ENCODE measurements around the gene WDR82. TPM values are rescaled to one million over a fixed set of nuclear protein-coding genes. Genes with fewer than 3 reads are reported as not detected.
"Not testable (repeated sequence)": the region's sequence is repeated elsewhere in the genome, so short reads cannot be mapped to it uniquely, and the experiment has no call there.

WDR82 gene
- total RNA-seq, 2 experiments from 2014 or later, result 131 TPM

DNA sequence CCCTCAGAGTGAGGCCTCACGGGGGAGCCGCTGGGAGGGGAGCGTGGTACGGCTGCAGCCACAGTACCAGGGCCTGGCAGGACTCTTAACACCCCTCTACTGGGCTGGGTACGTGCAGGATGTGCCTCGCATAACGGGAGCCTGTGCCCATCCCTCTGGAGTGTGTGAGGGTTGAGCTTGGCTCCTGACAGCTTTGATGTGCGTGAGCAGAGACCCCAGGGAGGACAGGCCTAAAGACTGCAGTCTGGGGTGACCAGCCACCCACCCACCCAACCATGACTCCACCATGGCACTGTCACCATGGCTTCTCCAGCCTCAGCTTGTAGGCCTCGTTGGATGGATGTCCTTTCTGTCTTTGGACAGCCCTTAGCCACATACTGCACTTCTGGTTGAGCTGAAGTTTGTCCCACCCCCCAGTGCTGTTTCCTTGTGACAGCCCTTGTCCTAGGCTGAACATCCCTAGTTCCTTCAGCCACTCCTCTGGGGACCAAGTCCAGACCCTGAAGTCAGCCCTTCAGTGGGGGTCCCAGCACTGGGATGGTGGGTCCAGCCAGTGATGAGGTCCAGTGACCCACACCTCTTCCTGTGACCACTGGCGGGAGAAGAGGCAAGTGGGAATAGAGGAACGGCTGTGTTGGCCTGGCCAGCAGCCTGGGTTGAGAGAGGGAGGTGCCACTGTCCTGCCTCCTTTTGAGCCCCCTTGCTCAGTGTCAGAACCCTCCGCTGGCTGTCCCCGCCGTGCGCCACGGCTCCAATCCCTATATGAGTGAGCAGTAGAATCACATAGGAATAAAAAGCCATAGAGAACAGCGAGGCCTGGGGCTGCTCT lies 15.3 kb upstream of the WDR82 start:
- Mint-ChIP-seq H3K9me3 (ENCODE audit: insufficient read depth) (no peaks in the 10 kb centered on the region), H3K27me3 (ENCODE audit: low read depth) (no peaks in the 10 kb centered on the region), H3K4me1 (ENCODE audit: low read depth) (peaks cover 26% of the 10 kb centered on the region), H3K27ac (no peak overlapping the region), H3K4me3 (no peak overlapping the region), H3K36me3 (ENCODE audit: low read depth) (peaks cover 12% of the 10 kb centered on the region)
- ChIA-PET POLR2A (no interaction called here), CTCF (interaction anchor here (7.9 kb wide), 1 partner anchor 45 kb away, joined by 102 read pairs; no protein-coding TSS in a partner anchor)
- DNase-seq (no peak), ATAC-seq (no peak)

DNA sequence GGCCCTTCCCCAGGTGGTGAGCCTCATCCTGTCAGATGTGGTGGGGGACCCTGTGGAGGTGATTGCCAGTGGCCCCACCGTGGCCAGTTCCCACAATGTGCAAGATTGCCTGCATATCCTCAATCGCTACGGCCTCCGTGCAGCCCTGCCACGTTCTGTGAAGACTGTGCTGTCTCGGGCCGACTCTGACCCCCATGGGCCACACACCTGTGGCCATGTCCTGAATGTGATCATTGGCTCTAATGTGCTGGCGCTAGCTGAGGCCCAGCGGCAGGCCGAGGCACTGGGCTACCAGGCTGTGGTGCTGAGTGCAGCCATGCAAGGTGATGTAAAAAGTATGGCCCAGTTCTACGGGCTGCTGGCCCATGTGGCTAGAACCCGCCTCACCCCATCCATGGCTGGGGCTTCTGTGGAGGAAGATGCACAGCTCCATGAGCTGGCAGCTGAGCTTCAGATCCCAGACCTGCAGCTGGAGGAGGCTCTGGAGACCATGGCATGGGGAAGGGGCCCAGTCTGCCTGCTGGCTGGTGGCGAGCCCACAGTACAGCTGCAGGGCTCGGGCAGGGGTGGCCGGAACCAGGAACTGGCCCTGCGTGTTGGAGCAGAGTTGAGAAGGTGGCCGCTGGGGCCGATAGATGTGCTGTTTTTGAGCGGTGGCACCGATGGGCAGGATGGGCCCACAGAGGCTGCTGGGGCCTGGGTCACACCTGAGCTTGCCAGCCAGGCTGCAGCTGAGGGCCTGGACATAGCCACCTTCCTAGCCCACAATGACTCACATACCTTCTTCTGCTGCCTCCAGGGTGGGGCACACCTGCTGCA lies 14.0 kb upstream of the WDR82 start:
- DNase-seq (no peak), ATAC-seq (no peak)
- Mint-ChIP-seq H3K4me1 (ENCODE audit: low read depth) (peaks cover 29% of the 10 kb centered on the region), H3K27ac (peak overlapping the region; percentile 78), H3K4me3 (no peak overlapping the region), H3K9me3 (ENCODE audit: insufficient read depth) (no peaks in the 10 kb centered on the region), H3K36me3 (ENCODE audit: low read depth) (peaks cover 12% of the 10 kb centered on the region), H3K27me3 (ENCODE audit: low read depth) (no peaks in the 10 kb centered on the region)
- ChIA-PET POLR2A (interaction anchor here (0.6 kb wide), 1 partner anchor 9 kb away, joined by 4 read pairs; no protein-coding TSS in a partner anchor), CTCF (interaction anchor here (0.8 to 7.9 kb wide), 11 partner anchors 9 to 93 kb away, joined by 3 to 102 read pairs (median 3); partner anchors contain the start of gene WDR82)

DNA sequence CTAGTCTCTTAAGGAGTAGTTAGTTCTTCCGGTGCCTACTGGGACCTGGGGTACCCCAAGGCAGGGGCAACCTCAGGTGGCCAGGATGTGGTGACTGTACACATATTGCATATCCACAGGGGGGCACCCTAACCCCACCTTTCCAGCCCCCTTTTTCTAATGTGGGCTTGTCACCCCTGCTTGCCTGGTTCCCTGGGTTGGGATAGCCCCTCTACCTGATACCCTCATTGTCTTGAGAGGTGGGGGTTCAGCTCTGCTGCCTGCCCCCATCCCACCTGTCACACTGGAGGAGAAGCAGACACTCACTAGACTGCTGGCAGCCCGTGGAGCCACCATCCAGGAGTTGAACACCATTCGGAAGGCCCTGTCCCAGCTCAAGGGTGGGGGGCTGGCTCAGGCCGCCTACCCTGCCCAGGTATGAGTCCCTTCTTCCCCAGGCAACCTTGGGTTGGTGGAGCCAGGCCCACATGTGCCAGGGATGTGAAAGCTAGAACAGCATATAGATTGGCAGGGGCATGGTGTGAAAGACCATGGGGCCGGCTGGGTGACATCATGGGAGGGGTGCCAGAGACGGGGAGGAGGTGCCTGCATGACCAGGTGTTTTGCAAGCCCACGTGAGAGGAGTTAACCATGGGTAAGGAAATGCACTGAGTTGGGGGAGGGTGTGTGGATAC lies 13.2 kb upstream of the WDR82 start:
- no peaks in the 10 kb centered on the region for H3K9me3 Mint-ChIP-seq (ENCODE audit: insufficient read depth)
- H3K36me3 Mint-ChIP-seq (ENCODE audit: low read depth), result peaks cover 17% of the 10 kb centered on the region
- H3K4me3 Mint-ChIP-seq, result no peak overlapping the region
- DNase-seq, result peak; percentile 70
- ChIA-PET POLR2A (interaction anchor here (0.6 kb wide), 1 partner anchor 10 kb away, joined by 4 read pairs; no protein-coding TSS in a partner anchor), CTCF (interaction anchor here (0.6 to 7.9 kb wide), 11 partner anchors 8 to 94 kb away, joined by 3 to 102 read pairs (median 3); partner anchors contain the start of gene WDR82)
- no peaks in the 10 kb centered on the region for H3K27me3 Mint-ChIP-seq (ENCODE audit: low read depth)
- peaks cover 34% of the 10 kb centered on the region for H3K4me1 Mint-ChIP-seq (ENCODE audit: low read depth)
- peak; percentile 23 for ATAC-seq
- H3K27ac Mint-ChIP-seq, result peak overlapping the region; percentile 78

DNA sequence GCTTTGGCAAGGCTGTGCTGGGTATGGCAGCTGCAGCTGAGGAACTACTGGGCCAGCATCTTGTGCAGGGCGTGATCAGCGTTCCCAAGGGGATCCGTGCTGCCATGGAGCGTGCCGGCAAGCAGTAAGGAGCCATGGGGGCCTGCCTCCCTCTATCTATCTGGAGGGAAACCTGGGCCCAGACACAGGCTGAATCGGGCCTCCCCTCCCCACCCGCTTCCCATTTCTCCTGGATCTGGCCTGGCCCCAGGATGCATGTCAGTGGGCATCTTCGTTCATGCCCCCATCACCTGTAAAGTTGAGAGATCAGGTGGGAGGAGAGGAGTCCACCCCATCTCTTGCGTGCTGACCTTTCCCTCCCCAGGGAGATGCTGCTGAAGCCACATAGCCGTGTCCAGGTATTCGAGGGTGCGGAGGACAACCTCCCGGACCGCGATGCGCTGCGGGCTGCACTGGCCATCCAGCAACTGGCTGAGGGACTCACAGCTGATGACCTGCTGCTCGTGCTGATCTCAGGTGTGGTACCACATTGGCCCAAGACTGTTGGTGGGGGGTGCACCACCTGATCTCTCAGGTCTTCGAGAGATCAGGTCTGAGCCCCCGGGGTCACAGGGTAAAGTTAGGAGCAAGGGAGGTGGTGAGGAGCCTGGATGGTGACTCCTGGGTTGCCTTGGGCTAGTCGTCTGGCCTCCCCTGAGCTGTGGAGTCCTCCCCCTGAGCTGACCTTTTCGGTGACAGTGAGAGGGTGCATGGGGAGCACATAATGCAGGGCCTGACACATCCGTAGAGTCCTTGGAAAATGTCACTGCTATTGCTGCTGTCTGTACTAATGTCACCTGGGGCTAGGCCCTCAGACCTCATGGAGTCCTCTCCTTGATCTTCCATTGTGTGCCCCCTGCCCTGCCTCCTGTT lies 12.4 kb upstream of the WDR82 start:
- ATAC-seq (no peak), DNase-seq (no peak)
- H3K36me3 Mint-ChIP-seq (ENCODE audit: low read depth), result peaks cover 19% of the 10 kb centered on the region
- no peaks in the 10 kb centered on the region for H3K9me3 Mint-ChIP-seq (ENCODE audit: insufficient read depth)
- no peak overlapping the region for H3K4me3 Mint-ChIP-seq
- H3K4me1 Mint-ChIP-seq (ENCODE audit: low read depth), result peaks cover 37% of the 10 kb centered on the region
- POLR2A ChIA-PET, result interaction anchor here (5.2 to 15.7 kb wide), 2 partner anchors 13 to 44 kb away, joined by 77 to 400 read pairs; partner anchors contain the start of genes PPM1M, TWF2 and WDR82
- H3K27ac Mint-ChIP-seq, result peak overlapping the region; percentile 78
- no peaks in the 10 kb centered on the region for H3K27me3 Mint-ChIP-seq (ENCODE audit: low read depth)
- CTCF ChIA-PET, result interaction anchor here (0.6 to 7.9 kb wide), 14 partner anchors 12 to 155 kb away, joined by 3 to 102 read pairs (median 4); partner anchors contain the start of gene WDR82

DNA sequence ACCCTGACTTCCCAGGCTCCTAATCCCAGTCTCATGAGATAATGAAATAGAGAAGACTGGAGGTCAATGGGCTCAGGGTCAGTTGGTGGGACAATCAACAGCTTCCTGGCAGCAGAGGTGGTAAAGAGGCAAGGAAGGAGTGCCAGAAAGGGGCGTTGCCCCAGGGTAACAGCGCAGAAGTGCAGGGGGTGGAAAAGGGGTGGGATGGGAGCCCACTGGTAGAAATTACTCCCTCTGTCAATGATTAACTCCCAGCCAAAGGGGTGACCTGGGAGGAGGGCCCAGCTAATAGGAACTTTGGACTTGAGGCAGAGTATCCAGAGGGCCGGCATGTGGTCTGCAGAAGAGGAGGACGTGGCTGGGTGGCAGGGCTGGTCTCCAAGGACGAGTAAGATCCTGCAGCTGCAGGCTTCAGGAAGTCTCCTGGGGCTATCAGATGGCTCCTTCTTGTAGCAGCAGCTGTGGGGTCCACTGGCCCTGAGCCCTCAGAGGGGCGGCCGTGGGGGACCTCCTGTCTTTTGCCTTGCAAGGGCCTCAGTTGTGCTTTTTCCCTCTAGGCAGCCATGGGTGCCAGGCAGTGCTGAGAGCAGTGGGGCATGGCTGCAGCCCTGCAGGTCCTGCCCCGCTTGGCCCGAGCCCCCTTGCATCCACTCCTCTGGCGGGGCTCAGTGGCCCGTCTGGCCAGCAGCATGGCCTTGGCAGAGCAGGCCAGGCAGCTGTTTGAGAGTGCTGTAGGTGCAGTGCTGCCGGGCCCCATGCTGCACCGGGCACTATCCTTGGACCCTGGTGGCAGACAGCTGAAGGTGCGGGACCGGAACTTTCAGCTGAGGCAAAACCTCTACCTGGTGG lies 11.5 kb upstream of the WDR82 start:
- no peaks in the 10 kb centered on the region for H3K9me3 Mint-ChIP-seq (ENCODE audit: insufficient read depth)
- peaks cover 23% of the 10 kb centered on the region for H3K36me3 Mint-ChIP-seq (ENCODE audit: low read depth)
- ATAC-seq (no peak), DNase-seq (no peak)
- peaks cover 42% of the 10 kb centered on the region for H3K4me1 Mint-ChIP-seq (ENCODE audit: low read depth)
- H3K4me3 Mint-ChIP-seq, result no peak overlapping the region
- no peak overlapping the region for H3K27ac Mint-ChIP-seq
- CTCF ChIA-PET, result interaction anchor here (0.9 to 7.9 kb wide), 13 partner anchors 11 to 156 kb away, joined by 3 to 102 read pairs (median 5); partner anchors contain the start of genes TWF2 and WDR82
- POLR2A ChIA-PET, result interaction anchor here (1.1 to 15.7 kb wide), 3 partner anchors 12 to 43 kb away, joined by 3 to 400 read pairs (median 77); partner anchors contain the start of genes PPM1M, TWF2 and WDR82
- no peaks in the 10 kb centered on the region for H3K27me3 Mint-ChIP-seq (ENCODE audit: low read depth)

DNA sequence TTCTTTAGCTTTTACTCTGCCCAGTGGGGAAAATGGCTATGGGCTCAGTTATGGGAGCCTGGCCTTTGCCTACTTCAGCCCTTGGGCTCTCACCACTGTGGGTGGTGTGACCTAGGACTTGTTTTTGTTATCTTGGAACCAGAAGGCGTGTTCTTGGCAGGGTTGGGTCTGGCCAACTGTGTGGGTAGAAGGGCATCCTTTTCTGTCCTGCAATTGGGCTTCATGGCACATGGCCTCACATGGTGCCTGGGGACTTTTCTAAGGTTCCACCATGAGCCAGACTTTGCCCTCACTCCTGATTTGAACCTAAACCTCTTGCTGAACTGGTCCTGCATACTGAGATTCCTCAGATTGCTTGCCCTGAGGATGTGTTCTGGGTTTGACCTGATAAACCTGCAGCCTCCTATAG lies 10.9 kb upstream of the WDR82 start:
- ChIA-PET POLR2A (interaction anchor here (1.1 to 15.7 kb wide), 4 partner anchors 11 to 57 kb away, joined by 3 to 400 read pairs (median 44); partner anchors contain the start of genes PPM1M, TWF2 and WDR82), CTCF (interaction anchor here (1.0 to 7.9 kb wide), 13 partner anchors 8 to 158 kb away, joined by 3 to 102 read pairs (median 6); partner anchors contain the start of genes TWF2 and WDR82)
- ATAC-seq, result no peak
- no peaks in the 10 kb centered on the region for H3K9me3 Mint-ChIP-seq (ENCODE audit: insufficient read depth)
- H3K27me3 Mint-ChIP-seq (ENCODE audit: low read depth), result no peaks in the 10 kb centered on the region
- peaks cover 21% of the 10 kb centered on the region for H3K36me3 Mint-ChIP-seq (ENCODE audit: low read depth)
- peak overlapping the region; percentile 100 for H3K4me3 Mint-ChIP-seq
- H3K27ac Mint-ChIP-seq, result peak overlapping the region; percentile 100
- peaks cover 48% of the 10 kb centered on the region for H3K4me1 Mint-ChIP-seq (ENCODE audit: low read depth)
- no peak for DNase-seq

DNA sequence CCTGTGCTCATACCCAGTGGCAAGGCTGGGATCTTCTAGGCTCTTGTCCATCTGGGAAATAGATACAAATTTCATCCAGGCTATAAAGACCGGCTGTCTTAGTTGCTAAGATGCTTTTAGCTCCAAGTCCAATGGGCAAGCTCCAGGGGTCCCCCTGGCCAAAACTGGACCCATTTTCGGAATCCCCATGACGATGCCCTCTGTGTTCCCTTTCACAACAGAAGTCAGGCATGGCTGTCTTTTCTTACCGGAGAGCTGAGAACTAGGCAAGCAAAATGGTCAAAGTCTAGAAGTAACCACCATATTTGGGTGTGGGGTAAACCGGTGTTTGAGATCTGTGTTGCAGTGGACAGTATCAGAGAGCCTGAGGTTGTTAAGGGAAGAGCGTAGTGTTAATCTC lies 10.2 kb upstream of the WDR82 start:
- Mint-ChIP-seq H3K9me3 (ENCODE audit: insufficient read depth) (no peaks in the 10 kb centered on the region), H3K27ac (peak overlapping the region; percentile 100), H3K36me3 (ENCODE audit: low read depth) (peaks cover 21% of the 10 kb centered on the region), H3K4me3 (peak overlapping the region; percentile 100), H3K27me3 (ENCODE audit: low read depth) (no peaks in the 10 kb centered on the region), H3K4me1 (ENCODE audit: low read depth) (peaks cover 55% of the 10 kb centered on the region)
- CTCF ChIA-PET, result interaction anchor here (0.5 to 7.9 kb wide), 16 partner anchors 9 to 158 kb away, joined by 3 to 102 read pairs (median 5); partner anchors contain the start of genes TWF2 and WDR82
- DNase-seq, result no peak
- POLR2A ChIA-PET, result interaction anchor here (1.1 to 15.7 kb wide), 6 partner anchors 11 to 57 kb away, joined by 3 to 400 read pairs (median 8); partner anchors contain the start of genes PPM1M, TWF2 and WDR82
- no peak for ATAC-seq

DNA sequence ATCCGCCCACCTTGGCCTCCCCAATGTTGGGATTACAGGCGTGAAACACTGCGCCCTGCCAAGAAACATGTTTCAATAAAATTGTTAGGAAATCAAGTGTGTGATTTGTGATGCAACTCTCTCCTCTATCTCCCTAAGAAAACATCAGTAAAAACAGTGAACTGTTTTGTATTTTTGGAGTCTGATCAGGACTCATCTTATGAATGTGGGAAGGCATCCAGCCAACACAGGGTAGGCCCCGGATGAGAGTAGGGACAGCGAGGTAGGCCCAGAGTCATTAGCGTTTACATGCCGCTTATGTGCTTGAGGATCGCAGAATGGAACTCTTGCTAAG lies 8.3 kb upstream of the WDR82 start:
- Mint-ChIP-seq H3K9me3 (ENCODE audit: insufficient read depth) (no peaks in the 10 kb centered on the region), H3K36me3 (ENCODE audit: low read depth) (peaks cover 28% of the 10 kb centered on the region), H3K27ac (peak overlapping the region; percentile 100), H3K4me1 (ENCODE audit: low read depth) (peaks cover 67% of the 10 kb centered on the region), H3K4me3 (peak overlapping the region; percentile 100), H3K27me3 (ENCODE audit: low read depth) (no peaks in the 10 kb centered on the region)
- ATAC-seq, result no peak
- no peak for DNase-seq
- ChIA-PET POLR2A (interaction anchor here (0.8 to 15.7 kb wide), 3 partner anchors 9 to 40 kb away, joined by 3 to 400 read pairs (median 77); partner anchors contain the start of genes PPM1M, TWF2 and WDR82), CTCF (interaction anchor here (0.9 to 7.9 kb wide), 6 partner anchors 8 to 65 kb away, joined by 3 to 102 read pairs (median 28); partner anchors contain the start of gene WDR82)

DNA sequence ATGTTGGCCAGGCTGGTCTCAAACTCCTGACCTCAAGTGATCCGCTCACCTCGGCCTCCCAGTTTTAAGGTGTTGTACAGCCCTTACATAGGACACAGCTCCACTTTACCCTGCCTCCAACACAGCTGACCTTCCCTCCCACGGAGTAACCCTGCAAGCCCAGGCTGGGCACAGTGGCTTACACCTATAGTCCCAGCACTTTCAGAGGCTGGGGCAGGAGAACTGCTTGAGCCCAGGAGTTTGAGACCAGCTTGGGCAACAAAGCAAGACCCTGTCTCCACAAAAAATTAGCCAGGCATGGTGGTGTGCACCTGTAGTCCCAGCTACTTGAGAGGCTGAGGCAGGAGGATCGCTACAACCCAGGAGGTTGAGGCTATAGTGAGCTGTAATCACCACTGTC lies 5.6 kb upstream of the WDR82 start:
- H3K27ac Mint-ChIP-seq, result peak overlapping the region; percentile 68
- DNase-seq, result not testable (repeated sequence)
- H3K36me3 Mint-ChIP-seq (ENCODE audit: low read depth), result peaks cover 30% of the 10 kb centered on the region

More for the DNA sequence above, 5.6 kb upstream of the WDR82 start:
- ChIA-PET CTCF (interaction anchor here (1.1 to 9.4 kb wide), 10 partner anchors 8 to 65 kb away, joined by 3 to 143 read pairs (median 11); partner anchors contain the start of genes PPM1M and TWF2), POLR2A (interaction anchor here (0.6 to 15.7 kb wide), 3 partner anchors 12 to 53 kb away, joined by 3 to 400 read pairs (median 4); partner anchors contain the start of genes PPM1M and TWF2)
- H3K4me1 Mint-ChIP-seq (ENCODE audit: low read depth), result peaks cover 73% of the 10 kb centered on the region
- not testable (repeated sequence) for H3K4me3 Mint-ChIP-seq; ATAC-seq; H3K27me3 Mint-ChIP-seq (ENCODE audit: low read depth); H3K9me3 Mint-ChIP-seq (ENCODE audit: insufficient read depth)

Data from activated CD8-positive, alpha-beta T cell treated with anti-CD3 and anti-CD28 coated beads, Interleukin-2, amount 10 ng/mL, durations not matched to agents 7 days and 5 days (primary cell).